HEK293 (cell line): Measurements from ENCODE around the gene RPEL1.
A peak's percentile ranks its signal among the peaks of the same experiment; 100 is the strongest.
"Not testable (repeated sequence)": the region's sequence is repeated elsewhere in the genome, so short reads cannot be mapped to it uniquely, and the experiment has no call there.

Source experiments
- CTCF ChIA-PET: fragments of 350-600 bp; formaldehyde crosslinking; extraction: SDS; loops from one replicate; lab custom pipeline; 2021; ENCODE audit warnings: antibody characterized with exemption; lab: Yijun Ruan, JAX
- POLR2A ChIA-PET: fragments of 300-600 bp; formaldehyde crosslinking; extraction: SDS; loops from one replicate; lab custom pipeline; 2020; ENCODE audit warnings: antibody characterized with exemption, inconsistent platforms; lab: Yijun Ruan, JAX
- H3K27ac ChIP-seq: fragments of 200-500 bp; sonication (Bioruptor generic); 2 replicates; pipeline ENCODE4 v1.5.1; 2014; ENCODE audit warnings: low read depth, low read length, control low read depth, inconsistent platforms; ENCODE audit errors: extremely low read depth
- H3K36me3 ChIP-seq, 2 experiments: fragments of 200-500 bp in 1 of 2; sonication (Bioruptor generic) in 1 of 2; 1 replicate in 1 of 2; 2 replicates in 1 of 2; pipeline ENCODE4 v1.5.1; 2014 to 2017; ENCODE audit warnings: inconsistent platforms in 2 of 2, low read length in 2 of 2; ENCODE audit not compliant: control insufficient read depth in 2 of 2, insufficient read depth in 1 of 2
- H3K4me1 ChIP-seq: fragments of 200-500 bp; sonication (Bioruptor generic); 2 replicates; pipeline ENCODE4 v1.5.1; 2014; ENCODE audit warnings: mild to moderate bottlenecking, low read length, inconsistent platforms; ENCODE audit not compliant: control insufficient read depth, insufficient read depth
- H3K4me3 ChIP-seq: 2 replicates; pipeline ENCODE4 v1.5.1; 2011; ENCODE audit warnings: low read depth, mild to moderate bottlenecking, control low read depth, low read length, moderate library complexity
- H3K9me3 ChIP-seq: fragments of 200-500 bp; sonication (Bioruptor generic); 2 replicates; pipeline ENCODE4 v1.5.1; 2014; ENCODE audit warnings: low read depth, low read length, inconsistent platforms; ENCODE audit not compliant: control insufficient read depth, insufficient read depth
- PRDM1 ChIP-seq: fragments of 450-650 bp; formaldehyde crosslinking; IDR thresholded peaks from 2 replicates; pipeline ENCODE4; 2016; ENCODE audit warnings: missing biosample characterization, missing genetic modification characterization
- PRDM10 ChIP-seq: fragments of 450-650 bp; formaldehyde crosslinking; IDR thresholded peaks from 2 replicates; pipeline ENCODE4 v1.5.1; 2016; ENCODE audit warnings: missing biosample characterization, missing genetic modification characterization
- SCRT1 ChIP-seq: fragments of 450-650 bp; formaldehyde crosslinking; IDR thresholded peaks from 2 replicates; pipeline ENCODE4 v1.5.1; 2016; ENCODE audit warnings: missing biosample characterization, missing genetic modification characterization, borderline replicate concordance
- SETDB1 ChIP-seq: IDR thresholded peaks from one replicate; pipeline ENCODE4 v1.6.1; 2017; ENCODE audit warnings: mild to moderate bottlenecking, low read length, moderate library complexity, mixed read lengths; ENCODE audit not compliant: insufficient read length
- ZFHX2 ChIP-seq: fragments of 450-650 bp; formaldehyde crosslinking; conservative IDR thresholded peaks from 2 replicates; pipeline ENCODE4 v1.5.1; 2016; ENCODE audit warnings: missing biosample characterization, missing genetic modification characterization
- ZNF184 ChIP-seq: fragments of 450-650 bp; IDR thresholded peaks from 2 replicates; pipeline ENCODE4 v1.5.1; 2018; ENCODE audit warnings: missing biosample characterization, mild to moderate bottlenecking, missing genetic modification characterization
- ZNF211 ChIP-seq: fragments of 450-650 bp; formaldehyde crosslinking; IDR thresholded peaks from 2 replicates; pipeline ENCODE4 v1.5.1; 2016; ENCODE audit warnings: low read depth, missing biosample characterization, missing genetic modification characterization
- ZNF24 ChIP-seq: fragments of 450-650 bp; formaldehyde crosslinking; IDR thresholded peaks from 2 replicates; pipeline ENCODE4 v1.5.1; 2016; ENCODE audit warnings: missing biosample characterization, missing genetic modification characterization
- ZNF280D ChIP-seq: fragments of 450-650 bp; formaldehyde crosslinking; IDR thresholded peaks from 2 replicates; pipeline ENCODE4 v1.5.1; 2016; ENCODE audit warnings: missing biosample characterization, missing genetic modification characterization
- ZNF341 ChIP-seq: fragments of 450-650 bp; formaldehyde crosslinking; IDR thresholded peaks from 2 replicates; pipeline ENCODE4; 2016; ENCODE audit warnings: low read depth, missing biosample characterization, missing genetic modification characterization
- ZNF514 ChIP-seq: fragments of 450-650 bp; formaldehyde crosslinking; IDR thresholded peaks from 2 replicates; pipeline ENCODE4 v1.5.1; 2016; ENCODE audit warnings: missing biosample characterization, missing genetic modification characterization
- ZNF585B ChIP-seq: fragments of 450-650 bp; formaldehyde crosslinking; IDR thresholded peaks from 2 replicates; pipeline ENCODE4 v1.5.1; 2016; ENCODE audit warnings: missing biosample characterization, missing genetic modification characterization
- ZNF624 ChIP-seq: fragments of 450-650 bp; formaldehyde crosslinking; IDR thresholded peaks from 2 replicates; pipeline ENCODE4 v1.5.1; 2017; ENCODE audit warnings: missing biosample characterization, missing genetic modification characterization

The RPEL1 gene

GRCh38 chr10:103215601-103216000 lies 30.1 kb upstream of the RPEL1 start:
- H3K4me1 ChIP-seq = no peaks in the 10 kb centered on the region
- ChIA-PET CTCF (no interaction called here), POLR2A (no interaction called here)
- no peaks in the 10 kb centered on the region; a peak in 1 of 3 replicates for H3K36me3 ChIP-seq
- H3K9me3 ChIP-seq = no peaks in the 10 kb centered on the region
- H3K4me3 ChIP-seq = no peak overlapping the region
- TF ChIP-seq ZNF514 (no peak), ZNF211 (tag by site-specific recombination) (no peak), ZFHX2 (tag by site-specific recombination) (0 out of 2 replicates have a peak, but pooled peaks have one; percentile 11), ZNF24 (tag by site-specific recombination) (no peak)
- no peak overlapping the region for H3K27ac ChIP-seq

GRCh38 chr10:103216362-103216761 lies 29.3 kb upstream of the RPEL1 start:
- H3K4me1 ChIP-seq, H3K4me3 ChIP-seq, H3K27ac ChIP-seq, H3K36me3 ChIP-seq, CTCF ChIA-PET, H3K9me3 ChIP-seq, POLR2A ChIA-PET: not testable (repeated sequence)
- TF ChIP-seq PRDM1 (tag by site-specific recombination) (peak; percentile 47; the same call in 1 of the 2 replicates), ZNF341 (tag by site-specific recombination) (peak; percentile 26)

GRCh38 chr10:103224133-103224532 lies 21.6 kb upstream of the RPEL1 start:
- CTCF ChIA-PET = no interaction called here
- Histone ChIP-seq H3K4me1 (no peaks in the 10 kb centered on the region), H3K27ac (no peak overlapping the region), H3K4me3 (no peak overlapping the region), H3K36me3 (no peaks in the 10 kb centered on the region; a peak in 1 of 3 replicates), H3K9me3 (no peaks in the 10 kb centered on the region)
- TF ChIP-seq ZNF211 (tag by site-specific recombination) (no peak), SETDB1 (peak; percentile 78), ZNF585B (0 out of 2 replicates have a peak, but pooled peaks have one; percentile 1), ZNF280D (0 out of 2 replicates have a peak, but pooled peaks have one; percentile 23)
- POLR2A ChIA-PET = no interaction called here

- H3K4me1 ChIP-seq, H3K27ac ChIP-seq, POLR2A ChIA-PET, H3K36me3 ChIP-seq, H3K9me3 ChIP-seq, H3K4me3 ChIP-seq, CTCF ChIA-PET: not testable (repeated sequence)
Measured at GRCh38 chr10:103224721-103225120, 21.0 kb upstream of the RPEL1 start.

- CTCF ChIA-PET = no interaction called here
- H3K4me3 ChIP-seq = no peak overlapping the region
- H3K36me3 ChIP-seq = no peaks in the 10 kb centered on the region
- no peak overlapping the region for H3K27ac ChIP-seq
- no peak for TF ChIP-seq ZNF184 (tag by site-specific recombination)
- 0 out of 2 replicates have a peak, but pooled peaks have one; percentile 19 for TF ChIP-seq PRDM10 (tag by site-specific recombination)
- no peak for TF ChIP-seq ZNF624
- TF ChIP-seq SCRT1 = no peak
- POLR2A ChIA-PET = no interaction called here
- H3K9me3 ChIP-seq = no peaks in the 10 kb centered on the region
- no peaks in the 10 kb centered on the region for H3K4me1 ChIP-seq
Measured at GRCh38 chr10:103225939-103226338, 19.7 kb upstream of the RPEL1 start.
